GM19397 (cell line): ENCODE results near the gene RRAGA.
"Not testable (repeated sequence)": the region's sequence is repeated elsewhere in the genome, so short reads cannot be mapped to it uniquely, and the experiment has no call there.

Experiments used
- ATAC-seq: cut with Tn5 transposase; IDR thresholded peaks from one replicate; pipeline ENCODE4 v1.9.1; 2021; ENCODE audit warnings: mild to moderate bottlenecking, moderate library complexity; ENCODE audit not compliant: unreplicated experiment

RRAGA gene, protein sequence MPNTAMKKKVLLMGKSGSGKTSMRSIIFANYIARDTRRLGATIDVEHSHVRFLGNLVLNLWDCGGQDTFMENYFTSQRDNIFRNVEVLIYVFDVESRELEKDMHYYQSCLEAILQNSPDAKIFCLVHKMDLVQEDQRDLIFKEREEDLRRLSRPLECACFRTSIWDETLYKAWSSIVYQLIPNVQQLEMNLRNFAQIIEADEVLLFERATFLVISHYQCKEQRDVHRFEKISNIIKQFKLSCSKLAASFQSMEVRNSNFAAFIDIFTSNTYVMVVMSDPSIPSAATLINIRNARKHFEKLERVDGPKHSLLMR

DNA sequence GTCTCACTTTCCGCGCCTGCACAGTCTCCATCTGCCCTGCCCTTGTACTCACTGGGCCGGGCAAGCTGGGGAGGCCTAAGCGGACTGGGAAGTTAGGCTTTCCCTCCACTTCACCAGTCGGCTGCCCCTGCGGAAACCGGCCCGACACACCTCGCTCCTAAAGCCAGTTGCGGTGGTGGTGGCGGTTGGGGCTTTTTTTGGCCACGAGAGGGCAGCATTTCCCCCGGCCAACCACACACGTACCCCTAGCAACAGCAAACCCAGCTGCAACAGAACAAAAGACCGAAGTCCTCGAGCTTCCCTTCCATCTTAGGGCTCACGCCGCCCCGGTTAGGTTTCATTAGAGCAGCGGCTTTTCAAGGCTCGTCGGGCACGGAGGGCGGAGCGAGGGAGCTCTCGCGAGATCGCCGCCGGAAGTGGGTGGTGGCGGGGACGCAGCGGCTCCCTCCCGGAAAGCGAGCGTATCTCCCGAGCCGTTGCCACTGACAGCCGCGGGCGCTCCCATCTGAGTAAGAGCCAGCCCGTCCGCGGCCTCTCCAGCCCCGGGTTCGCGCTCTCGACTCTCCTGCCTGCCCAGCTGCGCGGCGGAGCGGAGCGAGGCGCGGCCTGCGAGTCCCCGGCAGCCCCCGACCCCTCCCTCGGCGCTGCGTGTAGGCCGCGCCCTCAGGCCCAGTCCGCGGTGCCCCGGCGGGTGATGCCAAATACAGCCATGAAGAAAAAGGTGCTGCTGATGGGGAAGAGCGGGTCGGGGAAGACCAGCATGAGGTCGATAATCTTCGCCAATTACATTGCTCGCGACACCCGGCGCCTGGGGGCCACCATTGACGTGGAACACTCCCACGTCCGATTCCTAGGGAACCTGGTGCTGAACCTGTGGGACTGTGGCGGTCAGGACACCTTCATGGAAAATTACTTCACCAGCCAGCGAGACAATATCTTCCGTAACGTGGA is at the start of gene RRAGA:
Gene RRAGA (plus strand): TSS at position 462 of the 951 bp plus-strand sequence. CDS start 233 bp downstream, at position 695.
- peak; percentile 88 for ATAC-seq

DNA sequence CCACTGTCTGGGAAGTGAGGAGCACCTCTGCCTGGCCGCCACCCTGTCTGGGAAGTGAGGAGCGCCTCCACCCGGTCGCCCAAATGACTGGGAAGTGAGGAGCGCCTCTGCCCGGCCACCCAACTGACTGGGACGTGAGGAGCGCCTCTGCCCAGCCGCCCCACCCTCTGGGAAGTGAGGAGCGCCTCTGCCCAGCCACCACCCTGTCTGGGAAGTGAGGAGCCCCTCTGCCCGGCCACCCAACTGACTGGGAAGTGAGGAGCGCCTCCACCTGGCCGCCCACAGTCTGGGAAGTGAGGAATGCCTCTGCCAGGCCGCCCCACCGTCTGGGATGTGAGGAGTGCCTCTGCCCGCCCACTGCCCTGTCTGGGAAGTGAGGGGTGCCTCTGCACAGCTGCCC is 49.1 kb upstream of the RRAGA start:
- no peak for ATAC-seq

DNA sequence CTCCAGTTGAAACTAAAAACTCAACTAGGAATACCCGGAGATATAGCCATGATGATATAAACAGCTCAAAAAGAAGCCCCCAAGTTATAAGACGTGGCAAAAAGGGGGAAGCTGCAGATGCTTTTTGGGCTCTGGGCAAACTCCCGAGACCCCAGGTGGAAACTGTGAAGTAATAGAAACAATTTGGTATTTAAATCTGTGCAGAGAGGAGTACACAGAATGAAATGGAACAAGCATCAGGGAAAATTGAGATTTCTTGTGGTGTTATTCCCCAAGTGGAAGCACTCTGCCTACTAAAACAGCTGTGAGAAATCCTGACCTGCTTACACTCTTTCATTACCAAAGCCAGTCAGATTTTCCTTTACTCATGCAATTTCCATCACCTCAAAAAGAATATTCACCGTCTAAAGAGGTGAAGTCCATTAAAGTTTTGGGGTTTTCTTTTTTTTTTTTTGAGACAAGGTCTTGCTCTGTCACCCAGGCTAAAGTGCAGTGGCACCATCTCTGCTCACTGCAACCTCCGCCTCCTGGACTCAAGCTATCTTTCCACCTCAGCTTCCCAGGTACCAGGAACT is 39.7 kb upstream of the RRAGA start:
- ATAC-seq: no peak

DNA sequence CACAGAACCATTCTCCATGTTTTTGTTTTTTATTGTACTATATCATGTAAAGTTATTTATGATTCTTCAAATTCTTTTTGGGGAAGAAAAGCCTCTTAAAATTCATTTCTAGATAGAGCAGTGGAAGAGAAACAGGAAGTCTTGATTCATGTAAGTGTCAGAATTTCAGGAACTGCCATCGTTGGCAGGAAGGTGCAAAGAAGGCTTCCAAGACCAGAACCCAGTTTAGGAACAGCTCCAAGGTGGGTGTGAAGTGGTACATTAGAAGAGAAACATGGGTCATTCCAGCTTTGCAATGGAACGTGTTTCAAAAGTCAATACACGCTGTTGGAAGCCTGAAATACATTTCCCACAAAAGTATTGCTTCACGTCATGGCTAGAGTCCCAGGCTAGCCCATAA is 31.0 kb upstream of the RRAGA start:
- no peak for ATAC-seq

DNA sequence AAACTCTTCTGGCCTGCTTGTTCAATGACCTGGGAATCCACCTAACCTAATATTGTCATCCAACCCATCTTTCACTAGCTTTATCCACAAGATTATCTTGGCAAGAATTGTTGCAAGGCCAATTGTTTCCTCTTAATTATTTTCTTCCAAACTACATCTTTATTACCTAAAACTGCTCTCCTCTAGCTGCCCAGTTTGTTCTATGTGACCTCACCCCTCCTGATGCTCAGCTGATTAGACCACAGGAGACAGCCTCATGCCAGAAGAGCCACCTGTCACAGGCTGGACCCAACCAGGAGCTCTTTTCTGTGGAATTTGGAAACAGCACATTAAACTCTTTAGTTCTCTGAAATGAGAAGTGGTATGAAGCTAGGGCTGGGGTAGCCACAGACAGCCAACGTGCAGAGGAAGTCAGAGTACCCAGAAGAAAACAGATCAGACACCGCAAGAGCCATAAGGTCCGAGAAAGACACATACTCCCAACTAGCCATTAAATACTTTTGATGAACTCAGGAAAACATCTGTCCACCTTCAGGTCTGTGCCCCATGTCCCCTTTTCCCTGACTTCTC is 28.3 kb upstream of the RRAGA start:
- no peak for ATAC-seq

DNA sequence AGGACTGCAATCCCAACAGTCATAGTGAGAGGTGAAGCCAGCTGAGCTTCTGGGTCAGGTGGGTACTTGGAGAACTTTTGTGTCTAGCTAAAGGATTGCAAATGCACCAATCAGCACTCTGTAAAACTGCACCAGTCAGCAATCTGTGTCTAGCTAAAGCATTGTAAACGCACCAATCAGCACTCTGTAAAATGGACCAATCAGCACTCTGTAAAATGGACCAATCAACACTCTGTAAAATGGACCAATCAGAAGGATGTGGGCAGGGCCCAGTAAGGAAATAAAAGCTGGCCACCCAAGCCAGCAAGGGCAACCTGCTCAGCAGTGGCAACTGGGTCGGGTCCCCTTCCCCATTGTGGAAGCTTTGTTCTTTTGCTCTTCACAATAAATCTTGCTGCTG is 27.6 kb upstream of the RRAGA start:
- ATAC-seq: not testable (repeated sequence)

DNA sequence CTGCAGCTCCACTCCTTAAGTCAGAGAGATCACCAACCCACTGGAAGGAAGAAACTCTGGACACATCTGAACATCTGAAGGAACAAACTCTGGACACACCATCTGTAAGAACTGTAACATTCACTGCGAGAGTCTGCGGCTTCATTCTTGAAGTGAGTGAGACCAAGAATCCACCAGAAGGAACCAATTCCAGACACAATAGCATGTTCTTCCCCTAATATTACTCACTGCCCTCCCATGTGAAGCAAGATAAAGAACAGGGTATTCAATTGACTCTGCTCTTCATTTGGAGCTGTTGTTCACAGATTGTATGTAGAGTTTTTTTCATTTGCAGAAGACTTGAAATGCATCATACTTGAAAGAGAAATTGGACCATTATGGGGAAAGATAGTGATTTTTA is 27.0 kb upstream of the RRAGA start:
- ATAC-seq: no peak

DNA sequence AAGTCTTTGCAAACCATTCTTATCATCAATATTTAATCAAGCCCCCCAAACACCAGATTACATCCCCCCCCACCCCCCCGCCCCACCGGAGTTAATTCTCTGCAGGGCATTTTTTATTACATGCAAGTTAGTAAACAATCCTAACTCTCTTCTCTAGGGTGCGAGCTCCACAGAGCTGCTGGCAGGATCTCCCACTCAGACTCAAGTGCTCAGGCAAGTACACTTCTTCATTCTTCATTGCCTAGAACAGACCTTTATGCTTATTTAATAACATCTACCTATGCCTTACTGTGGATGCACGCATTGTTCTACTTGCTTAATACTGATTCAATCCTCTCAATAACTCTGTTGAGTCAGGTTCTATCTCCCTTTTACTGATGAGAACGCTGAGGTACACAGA is 26.1 kb upstream of the RRAGA start:
- ATAC-seq: no peak

DNA sequence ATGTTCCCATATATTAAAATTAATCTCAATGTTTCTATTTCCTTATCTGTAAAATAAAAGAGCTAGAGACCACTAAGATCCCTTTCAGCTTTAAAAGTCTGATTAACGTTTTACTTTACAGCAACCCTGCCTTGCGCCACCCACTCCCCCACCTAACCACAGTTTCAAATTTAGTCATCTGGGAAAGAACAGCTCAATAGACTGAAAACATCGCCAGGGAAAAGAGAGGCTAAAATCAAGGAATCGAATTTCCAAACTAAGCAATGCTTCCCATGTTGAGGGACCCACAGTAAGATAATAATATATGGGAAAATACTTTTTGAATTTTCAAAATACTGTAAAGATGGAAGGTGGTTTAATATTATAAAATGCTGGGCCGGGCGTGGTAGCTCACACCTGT is 22.9 kb upstream of the RRAGA start:
- ATAC-seq: no peak

DNA sequence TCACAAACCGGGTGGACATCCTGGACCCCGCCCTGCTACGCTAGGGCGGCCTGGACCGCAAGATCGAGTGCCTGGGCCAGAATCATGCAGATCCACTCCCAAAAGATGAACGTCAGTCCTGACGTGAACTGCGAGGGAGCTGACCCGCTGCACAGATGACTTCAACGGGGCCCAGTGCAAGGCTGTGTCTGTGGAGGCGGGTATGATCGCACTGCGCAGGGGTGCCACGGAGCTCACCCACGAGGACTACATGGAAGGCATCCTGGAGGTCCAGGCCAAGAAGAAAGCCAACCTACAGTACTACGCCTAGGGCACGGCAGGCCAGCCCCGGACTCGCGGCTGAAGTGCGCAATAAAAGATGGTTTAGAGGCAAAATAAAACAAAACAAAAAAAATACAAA is 21.4 kb upstream of the RRAGA start:
- ATAC-seq: no peak

DNA sequence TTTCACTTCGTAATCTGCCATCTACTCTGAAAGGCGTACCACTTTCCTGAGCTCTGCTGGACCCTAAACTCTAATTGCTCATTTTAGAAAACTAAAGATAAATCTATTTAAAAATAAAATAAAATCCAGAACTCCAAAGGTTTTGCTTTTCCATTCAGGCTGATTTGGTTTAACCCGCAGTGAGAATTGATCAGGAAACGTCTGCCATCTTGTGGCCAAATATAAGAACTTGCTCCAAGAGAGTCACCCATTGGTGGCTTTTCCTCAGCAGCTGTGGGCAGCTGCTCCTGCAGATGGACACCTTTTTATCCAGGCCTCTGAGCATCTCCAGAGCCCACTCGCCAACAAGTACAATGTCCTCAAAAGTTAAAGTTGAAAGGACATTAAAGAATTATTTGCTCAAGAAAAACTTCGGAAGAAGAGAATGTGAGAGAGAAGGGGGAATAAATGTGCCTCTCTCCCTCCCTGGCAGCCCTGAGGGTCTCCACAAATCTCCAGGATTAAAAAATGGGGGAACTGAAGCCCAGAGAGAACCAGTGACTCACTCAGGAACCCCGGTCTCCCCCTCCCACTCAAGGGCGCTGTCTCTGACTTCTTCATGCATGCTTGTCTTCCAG is 20.3 kb upstream of the RRAGA start:
- ATAC-seq: no peak

DNA sequence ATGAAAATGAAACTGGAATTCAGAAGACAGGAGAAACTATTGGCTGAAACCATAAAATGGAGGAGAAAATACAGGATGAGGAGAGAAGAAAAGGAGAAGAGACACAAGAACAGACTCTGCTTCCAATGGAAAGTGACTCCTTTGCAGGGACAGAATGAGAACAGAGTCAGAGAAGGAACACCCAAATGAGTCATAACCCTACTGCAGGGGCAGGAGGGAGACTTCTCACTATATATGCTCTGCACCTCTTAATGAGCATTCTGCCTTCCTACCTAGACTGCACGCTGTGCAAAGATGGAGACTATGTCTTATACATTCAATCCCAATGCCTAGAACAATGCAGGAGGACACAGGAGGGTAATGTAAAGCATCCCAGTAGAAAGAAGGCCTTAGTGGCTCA is 18.3 kb upstream of the RRAGA start:
- ATAC-seq: no peak

DNA sequence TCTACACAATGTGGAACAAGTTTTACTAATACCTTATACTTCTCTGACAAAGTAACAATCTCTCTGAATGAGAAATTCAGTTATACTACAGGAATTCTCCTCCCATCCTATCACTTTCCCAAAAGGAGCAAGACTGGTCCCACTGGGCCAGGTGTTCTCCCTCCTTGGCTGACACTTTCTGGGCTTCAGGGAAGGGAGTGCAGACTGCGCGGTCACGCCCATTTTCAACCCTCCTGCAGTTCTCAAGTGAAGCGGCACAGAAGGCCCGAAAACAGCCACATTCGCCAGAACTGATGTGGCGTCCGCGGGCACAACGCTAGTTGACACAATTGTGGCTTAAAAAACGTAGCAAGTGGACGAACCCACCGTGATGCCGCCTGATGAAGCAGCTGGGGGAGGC is 16.8 kb upstream of the RRAGA start:
- no peak for ATAC-seq

DNA sequence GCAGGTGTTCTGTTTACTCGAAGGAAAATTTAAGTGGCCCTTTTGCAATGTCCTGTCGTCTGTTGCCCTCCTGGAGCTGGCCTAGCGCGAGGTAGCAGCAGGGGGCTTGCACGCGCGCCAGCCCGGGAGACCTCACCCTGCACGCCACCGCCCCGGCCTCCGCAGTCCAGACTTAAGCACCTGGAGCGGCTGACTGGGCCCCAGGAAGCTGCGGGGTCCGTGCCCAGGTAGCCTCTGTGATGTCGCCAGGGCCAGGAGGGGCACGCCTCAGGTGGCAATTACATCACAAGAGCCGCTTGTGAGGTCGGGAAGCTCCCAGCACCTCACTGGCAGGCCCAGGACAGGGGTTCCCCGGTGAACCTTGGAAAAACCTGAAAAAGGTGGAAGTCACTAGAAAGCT is 16.2 kb upstream of the RRAGA start, which contains the start of gene SAXO1:
Gene SAXO1 (minus strand): TSS at position 195 of the 400 bp plus-strand sequence. CDS start 301 bp downstream, outside the sequence.
- ATAC-seq: no peak

DNA sequence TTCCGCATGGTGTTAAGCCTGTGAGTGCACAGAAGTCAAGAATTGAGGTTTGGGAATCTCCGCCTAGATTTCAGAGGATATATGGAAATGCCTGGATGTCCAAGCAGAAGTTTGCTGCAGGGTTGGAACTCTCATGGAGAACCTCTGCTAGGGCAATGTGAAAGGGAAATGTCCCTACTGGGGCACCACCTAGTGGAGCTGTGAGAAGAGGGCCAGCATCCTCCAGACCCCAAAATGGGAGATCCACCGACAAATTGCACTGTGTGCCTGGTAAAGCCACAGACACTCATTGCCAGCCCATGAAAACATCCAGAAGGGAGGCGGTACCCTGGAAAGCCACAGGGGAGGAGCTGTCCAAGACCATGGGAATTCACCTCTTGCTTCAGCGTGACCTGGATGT is 12.6 kb upstream of the RRAGA start:
- no peak for ATAC-seq

DNA sequence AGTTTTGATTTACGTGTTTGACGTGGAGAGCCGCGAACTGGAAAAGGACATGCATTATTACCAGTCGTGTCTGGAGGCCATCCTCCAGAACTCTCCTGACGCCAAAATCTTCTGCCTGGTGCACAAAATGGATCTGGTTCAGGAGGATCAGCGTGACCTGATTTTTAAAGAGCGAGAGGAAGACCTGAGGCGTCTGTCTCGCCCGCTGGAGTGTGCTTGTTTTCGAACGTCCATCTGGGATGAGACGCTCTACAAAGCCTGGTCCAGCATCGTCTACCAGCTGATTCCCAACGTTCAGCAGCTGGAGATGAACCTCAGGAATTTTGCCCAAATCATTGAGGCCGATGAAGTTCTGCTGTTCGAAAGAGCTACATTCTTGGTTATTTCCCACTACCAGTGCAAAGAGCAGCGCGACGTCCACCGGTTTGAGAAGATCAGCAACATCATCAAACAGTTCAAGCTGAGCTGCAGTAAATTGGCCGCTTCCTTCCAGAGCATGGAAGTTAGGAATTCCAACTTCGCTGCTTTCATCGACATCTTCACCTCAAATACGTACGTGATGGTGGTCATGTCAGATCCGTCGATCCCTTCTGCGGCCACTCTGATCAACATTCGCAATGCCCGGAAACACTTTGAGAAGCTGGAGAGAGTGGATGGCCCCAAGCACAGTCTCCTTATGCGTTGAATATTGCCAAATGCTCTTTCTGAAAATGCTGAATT is 850 bp downstream of the RRAGA start:
- ATAC-seq: no peak

DNA sequence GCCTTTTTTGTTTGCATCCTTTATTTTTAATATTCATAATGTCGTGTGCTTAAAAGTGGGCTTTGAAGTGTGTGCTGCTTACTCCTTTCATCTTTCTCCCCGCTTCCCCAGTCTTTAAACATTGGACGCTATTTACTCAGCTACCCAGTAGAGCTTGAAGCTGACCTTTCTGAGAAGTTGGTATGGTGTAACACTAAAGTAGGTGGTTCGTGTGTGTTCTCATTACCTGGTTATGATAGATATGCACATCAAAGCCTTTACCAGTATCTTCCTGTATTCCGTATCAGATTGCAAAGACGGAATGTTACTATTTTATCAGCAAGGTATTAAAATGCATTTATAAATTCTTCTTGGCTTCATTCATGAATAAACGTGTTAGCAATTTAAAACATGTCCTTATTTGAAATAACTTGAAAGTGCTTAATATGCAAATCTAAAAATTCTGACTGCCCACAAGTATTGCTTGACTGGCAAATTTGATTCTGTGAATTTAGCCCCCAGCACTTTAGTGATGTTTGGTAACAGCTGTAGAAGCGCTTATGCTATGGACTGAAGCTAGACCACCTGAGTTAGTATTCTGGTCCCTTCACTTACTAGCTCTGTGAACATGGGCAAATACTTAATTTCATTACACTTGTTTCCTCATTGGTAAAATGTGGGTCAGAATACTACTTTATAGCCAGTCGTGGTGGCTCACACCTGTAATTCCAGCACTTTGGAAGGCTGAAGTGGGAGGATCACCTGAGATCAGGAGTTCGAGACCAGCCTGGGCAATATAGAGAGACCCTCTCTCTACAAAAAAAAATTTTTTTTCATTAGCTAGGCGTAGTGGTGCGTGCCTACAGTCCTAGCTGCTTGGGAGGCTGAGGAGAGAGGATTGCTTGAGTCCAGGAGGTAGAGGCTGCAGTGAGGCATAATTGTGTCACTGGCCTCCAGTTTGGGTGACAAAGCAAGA is 1.7 kb downstream of the RRAGA start:
- ATAC-seq: no peak

DNA sequence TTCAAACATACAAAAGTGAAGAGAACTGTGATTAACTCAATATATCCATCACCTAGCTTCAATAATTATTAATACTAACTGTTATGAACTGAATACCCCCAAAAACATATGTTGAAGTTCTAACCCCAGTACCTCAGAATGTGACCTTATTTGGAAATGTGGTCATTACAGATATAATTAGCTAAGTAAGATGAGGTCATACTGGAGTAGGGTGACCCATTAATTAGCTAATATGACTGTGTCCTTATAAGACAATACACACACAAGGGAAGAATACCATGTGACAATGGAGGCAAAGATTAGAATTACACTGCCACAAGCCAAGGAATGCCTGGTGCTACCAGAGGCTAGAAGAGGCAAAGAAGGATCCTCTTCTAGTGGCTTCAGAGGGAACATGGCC is 7.8 kb downstream of the RRAGA start:
- ATAC-seq: no peak

DNA sequence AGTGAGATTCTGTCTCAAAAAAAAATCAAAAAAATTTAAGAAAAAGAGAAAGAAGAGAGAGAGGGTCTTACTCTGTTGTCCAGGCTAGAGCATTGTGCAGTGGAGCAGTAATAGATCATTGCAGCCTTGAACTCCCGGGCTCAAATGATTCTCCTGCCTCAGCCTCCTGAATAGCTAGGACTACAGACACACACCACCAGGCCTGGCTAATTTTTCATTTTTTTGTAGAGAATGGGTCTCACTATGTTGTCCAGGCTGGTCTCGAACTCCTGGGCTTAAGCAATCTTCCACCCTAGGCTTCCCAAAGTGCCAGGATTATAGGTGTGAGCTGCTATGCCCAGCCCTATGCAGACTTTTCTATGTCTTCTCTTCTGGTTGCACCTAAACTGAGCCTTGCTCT is 25.0 kb downstream of the RRAGA start:
- no peak for ATAC-seq
